GM18951 (cell line): ENCODE measurements around the gene SEPTIN2.

Experiments used
- POLR2A ChIP-seq: IDR thresholded peaks from 4 replicates; pipeline ENCODE4 v1.6.1; 2011; ENCODE audit warnings: mild to moderate bottlenecking; ENCODE audit not compliant: insufficient read length, insufficient read depth; ENCODE audit errors: extremely low read depth
- in situ Hi-C: fragments of 300-500 bp; cut with MboI; formaldehyde crosslinking; loops from one replicate; pipeline ENCODE4 v1.12.0; 2022; ENCODE audit warnings: low sequenced_read_pairs, mixed read lengths, inconsistent platforms; ENCODE audit not compliant: unreplicated experiment

The SEPTIN2 gene

DNA sequence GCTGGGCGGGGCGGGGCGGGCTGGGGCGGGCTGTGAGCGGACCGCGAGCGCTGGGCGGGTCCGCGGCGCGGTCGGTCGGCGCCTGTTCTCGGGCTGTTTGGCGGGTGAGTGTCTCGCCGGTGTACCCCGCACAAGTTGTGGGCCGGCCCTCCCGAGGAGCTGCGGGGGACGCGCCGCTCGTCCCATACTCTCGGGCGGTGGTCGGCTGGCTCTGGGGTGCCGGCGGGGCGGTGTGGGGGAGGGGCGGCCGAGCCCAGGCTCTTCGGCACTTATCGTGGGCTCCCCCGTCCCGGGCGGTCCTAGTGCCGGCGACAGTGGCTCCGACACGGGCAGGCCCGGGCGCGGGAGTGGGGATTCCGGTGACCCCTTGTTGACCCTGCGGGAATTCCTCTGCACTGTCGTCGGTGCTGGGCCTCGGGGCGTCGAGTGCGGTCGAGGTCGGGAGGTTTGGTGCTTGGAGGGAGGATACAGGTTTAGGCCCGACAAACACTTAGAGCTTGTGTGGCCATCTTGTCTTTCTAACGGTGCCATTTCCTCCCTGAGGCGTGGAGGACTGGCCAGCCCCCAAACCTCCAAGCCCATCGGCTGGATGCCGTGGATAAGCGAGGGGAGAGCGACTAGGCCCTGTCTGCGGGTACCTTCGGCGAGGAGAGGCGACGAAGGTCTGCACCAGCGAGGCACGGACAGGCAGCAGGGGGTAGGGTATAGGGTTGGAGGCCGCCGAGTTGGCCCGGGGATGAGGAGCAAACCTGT is at the start of gene SEPTIN2:
Gene SEPTIN2 (plus strand): TSS at position 47 of the 753 bp plus-strand sequence. CDS start 8,308 bp downstream, outside the sequence.
- in situ Hi-C loops = no loop called here
- TF ChIP-seq POLR2A = peak; percentile 82

DNA sequence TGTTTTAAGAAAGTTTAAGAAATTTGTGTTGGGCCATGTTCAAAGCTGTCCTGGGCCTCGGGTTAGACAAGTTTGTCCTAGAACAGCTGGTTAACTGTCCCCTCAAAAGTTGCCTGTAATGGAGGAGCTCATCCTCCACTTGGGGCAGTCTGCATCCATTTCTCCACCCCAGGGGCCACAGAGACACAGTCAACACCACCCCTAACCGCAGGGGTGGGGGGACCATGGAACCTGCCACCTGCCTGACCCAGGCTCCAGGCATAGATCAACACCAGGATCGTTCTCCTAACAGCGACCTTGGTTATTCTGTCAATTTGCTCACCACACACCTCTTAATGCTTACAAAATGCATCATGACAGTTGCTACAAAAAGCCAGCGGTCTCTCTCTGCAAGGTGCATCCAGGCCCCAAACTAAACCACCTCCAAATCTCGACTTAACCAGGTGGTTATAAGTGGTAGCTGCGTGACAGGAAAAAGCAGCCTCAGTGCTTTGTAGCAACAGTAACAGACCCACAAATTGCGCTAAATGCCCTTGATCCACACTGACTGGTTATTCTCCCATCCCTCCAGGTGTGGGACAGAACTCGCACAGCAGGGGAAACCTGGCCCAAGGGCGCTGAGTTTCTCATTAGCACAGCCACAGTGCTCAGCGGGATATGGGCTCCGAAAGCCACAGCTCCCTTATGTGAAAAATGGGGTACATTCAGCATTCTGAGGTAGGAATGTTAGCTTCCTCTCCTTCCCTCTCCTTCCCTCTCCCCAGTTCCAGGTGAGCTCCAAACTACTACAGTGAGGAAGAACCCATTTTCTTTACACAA is 48.3 kb upstream of the SEPTIN2 start:
- no peak for TF ChIP-seq POLR2A
- in situ Hi-C loops = no loop called here

GRCh38 chr2:241268306-241268705 is 47.4 kb upstream of the SEPTIN2 start:
- in situ Hi-C loops = no loop called here
- TF ChIP-seq POLR2A = no peak

DNA sequence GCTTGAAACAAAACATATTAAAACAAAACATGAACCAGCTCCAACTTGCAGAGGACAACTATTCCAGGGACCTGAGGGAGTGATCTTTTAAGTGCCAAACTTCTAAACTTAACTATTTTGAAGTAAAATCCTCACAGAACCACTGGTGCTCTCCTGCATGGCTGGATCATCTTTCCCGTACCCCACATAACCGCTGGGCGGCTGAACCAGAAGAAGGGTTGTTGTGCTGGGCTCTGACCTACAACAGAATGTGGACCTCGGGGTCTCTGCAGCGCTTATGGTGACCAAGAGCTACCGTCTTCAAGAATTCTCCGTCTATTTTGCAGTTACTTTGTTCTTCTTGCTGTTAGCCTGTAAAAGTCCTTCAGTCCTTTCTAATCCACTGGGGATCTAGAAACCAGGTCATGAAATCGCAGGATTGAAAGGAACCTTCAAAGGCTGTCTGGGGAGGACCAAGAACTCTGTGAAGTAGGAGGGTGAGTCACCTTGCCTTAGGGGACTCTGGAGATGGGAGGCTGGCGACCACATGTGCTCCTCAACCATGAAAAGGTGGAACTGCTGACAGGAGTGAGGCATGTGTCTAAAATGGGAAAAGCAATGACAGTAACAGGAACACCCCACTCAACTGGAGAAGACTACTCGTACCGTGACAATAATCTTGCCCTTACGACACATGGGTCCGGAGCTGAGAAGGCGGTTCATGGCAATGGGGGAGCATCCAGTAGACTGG is 46.8 kb upstream of the SEPTIN2 start:
- in situ Hi-C loops = no loop called here
- TF ChIP-seq POLR2A = no peak

GRCh38 chr2:241269707-241270520 is 45.8 kb upstream of the SEPTIN2 start:
- in situ Hi-C loops = no loop called here
- no peak for TF ChIP-seq POLR2A

GRCh38 chr2:241270531-241270930 is 45.2 kb upstream of the SEPTIN2 start:
- in situ Hi-C loops = no loop called here
- no peak for TF ChIP-seq POLR2A

GRCh38 chr2:241271706-241272302 is 43.9 kb upstream of the SEPTIN2 start:
- peak; percentile 48 for TF ChIP-seq POLR2A

DNA sequence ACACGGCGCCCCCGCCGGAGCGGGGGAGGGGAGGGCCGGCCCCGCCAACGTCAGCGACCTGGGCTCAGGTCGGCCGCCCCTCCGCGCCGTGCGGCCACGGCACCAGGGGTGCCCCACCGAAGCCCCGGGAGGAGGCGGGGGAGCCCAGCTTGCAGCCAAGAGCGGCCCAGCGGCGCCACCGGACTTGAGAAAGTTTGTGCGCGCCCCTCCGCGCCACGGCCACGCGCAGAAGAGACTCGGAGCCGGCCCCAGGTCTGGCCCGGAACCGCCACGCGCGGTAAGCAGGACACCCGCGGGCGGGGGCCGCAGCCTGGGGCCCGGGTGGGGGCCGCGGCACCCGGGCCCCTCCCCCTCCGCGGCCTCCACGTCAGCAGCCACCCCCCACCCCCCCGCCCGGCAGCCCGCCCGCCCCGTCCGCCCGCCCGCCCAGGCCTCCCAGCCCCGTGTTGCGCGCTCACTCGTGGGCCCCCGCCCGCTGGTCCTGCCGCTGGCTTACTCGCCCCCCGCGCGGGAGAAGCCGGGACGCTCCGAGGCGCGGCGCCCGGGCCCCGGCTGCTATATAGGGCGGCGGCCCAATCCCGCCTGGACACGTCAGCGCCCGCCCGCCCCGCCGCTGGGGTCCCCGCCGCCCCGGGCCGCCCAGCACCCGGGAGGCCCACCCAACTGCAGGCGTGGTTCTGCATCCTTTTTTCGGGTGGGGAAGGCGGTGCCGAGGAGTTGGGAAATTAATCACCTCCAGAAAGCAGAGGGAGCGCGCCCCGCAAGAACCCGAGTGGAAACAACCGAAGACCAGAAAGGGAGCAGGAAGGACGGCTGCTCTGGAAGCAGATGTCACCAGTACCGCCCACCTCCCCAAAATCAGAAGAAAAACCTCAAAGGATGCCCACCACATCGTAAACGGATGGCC is 43.2 kb upstream of the SEPTIN2 start:
- in situ Hi-C loops = no loop called here
- TF ChIP-seq POLR2A = peak; percentile 76

More at GRCh38 chr2:241271706-241272302, 43.9 kb upstream of the SEPTIN2 start:
- in situ Hi-C loops = no loop called here

GRCh38 chr2:241273210-241274020 is 42.3 kb upstream of the SEPTIN2 start:
- in situ Hi-C loops = no loop called here
- TF ChIP-seq POLR2A = no peak

GRCh38 chr2:241274127-241274526 is 41.6 kb upstream of the SEPTIN2 start:
- no peak for TF ChIP-seq POLR2A
- in situ Hi-C loops = no loop called here
